NCI-H1105 (cell line): ENCODE data around the gene MAPK1IP1L.
"Not testable (repeated sequence)": the region's sequence is repeated elsewhere in the genome, so short reads cannot be mapped to it uniquely, and the experiment has no call there.

Experiments
- DNase-seq: peaks from one replicate; lab custom pipeline; 2025; lab: John Stamatoyannopoulos, UW

The MAPK1IP1L gene

DNA sequence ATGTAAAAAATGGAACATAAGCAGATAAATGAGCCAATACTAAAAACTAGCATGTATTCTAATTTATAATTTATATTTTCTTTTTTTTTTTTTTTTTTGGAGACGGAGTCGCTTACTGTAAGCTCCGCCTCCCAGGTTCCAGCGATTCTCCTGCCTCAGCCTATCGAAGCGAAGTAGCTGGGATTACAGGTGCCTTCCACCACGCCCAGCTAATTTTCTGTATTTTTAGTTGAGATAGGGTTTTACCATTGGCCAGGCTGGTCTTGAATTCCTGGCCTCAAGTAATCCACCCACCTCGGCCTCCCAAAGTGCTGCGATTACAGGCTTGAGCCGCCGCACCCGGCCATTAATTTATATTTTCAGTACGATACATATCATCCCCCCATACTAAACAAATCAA, 2.7 kb downstream of the MAPK1IP1L start:
- DNase-seq, result no peak

DNA sequence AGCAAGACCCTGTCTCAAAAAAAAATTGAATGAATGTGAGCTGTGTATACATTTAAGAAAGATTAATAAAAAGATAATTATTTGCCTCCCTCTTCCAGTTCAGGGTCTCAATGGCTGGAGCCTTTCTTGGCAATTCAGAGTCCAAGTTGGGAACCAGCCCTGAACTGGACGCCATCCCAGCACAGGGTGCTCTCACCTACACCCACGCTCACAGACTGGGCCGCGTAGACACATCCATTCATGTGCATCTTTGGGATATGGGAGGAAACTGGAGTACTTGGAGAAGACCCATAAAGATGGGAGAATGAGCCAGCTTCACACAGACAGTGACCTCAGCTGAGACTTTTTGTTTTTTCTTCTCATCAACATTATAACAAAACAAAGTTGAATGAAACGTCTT, 6.5 kb downstream of the MAPK1IP1L start:
- DNase-seq, result no peak

DNA sequence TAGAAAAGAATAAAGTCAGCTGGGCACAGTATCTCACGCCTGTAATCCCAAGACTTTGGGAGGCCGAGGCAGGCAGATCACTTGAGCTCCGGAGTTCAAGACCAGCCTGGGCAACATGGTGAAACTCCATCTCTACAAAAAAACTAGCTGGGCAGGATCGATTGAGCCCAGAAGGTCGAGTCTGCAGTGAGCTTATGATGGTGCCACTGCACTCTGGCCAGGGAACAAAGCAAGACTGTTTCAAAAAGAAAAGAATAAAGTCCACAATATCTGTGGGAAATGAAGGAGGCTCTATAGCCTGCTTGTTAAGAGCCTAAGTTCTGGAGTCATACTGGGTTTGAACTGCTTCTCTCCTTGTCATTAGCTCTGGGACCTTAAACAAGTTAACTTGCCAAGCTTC, 7.9 kb downstream of the MAPK1IP1L start:
- DNase-seq, result no peak

DNA sequence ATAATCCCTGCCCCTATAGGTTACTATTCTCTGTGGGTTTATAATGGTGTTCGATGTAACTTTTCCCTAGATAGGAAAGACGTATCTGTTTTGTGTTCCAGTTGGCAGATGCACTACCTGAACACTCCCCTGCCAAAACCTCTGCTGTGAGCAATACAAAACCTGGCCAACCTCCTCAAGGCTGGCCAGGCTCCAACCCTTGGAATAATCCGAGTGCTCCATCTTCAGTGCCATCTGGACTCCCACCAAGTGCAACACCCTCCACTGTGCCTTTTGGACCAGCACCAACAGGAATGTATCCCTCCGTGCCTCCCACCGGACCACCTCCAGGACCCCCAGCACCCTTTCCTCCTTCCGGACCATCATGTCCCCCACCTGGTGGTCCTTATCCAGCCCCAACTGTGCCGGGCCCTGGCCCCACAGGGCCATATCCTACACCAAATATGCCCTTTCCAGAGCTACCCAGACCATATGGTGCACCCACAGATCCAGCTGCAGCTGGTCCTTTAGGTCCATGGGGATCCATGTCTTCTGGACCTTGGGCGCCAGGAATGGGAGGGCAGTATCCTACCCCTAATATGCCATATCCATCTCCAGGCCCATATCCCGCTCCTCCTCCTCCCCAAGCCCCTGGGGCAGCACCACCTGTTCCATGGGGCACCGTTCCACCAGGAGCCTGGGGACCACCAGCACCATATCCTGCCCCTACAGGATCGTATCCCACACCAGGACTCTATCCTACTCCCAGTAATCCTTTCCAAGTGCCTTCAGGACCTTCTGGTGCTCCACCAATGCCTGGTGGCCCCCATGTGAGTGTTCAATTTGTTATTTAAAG, 11.3 kb downstream of the MAPK1IP1L start:
- DNase-seq, result no peak

DNA sequence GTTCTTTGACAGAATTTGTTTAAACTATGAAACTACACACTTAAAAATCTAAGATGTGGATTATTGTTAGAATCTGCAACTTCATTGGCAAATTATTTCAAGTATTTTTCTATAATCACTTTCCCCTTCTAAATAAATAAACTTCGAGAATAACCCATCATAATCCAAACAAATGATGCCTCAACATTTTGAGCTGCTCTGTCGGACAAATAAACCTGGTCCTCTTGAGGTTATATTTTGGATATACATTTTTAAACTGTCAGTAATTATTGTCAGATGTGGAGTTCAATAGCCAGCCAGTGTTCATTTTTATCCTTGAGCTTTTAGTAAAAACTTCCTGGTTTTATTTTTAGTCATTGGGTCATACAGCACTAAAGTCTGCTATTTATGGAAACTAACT, 13.4 kb downstream of the MAPK1IP1L start:
- not testable (repeated sequence) for DNase-seq

DNA sequence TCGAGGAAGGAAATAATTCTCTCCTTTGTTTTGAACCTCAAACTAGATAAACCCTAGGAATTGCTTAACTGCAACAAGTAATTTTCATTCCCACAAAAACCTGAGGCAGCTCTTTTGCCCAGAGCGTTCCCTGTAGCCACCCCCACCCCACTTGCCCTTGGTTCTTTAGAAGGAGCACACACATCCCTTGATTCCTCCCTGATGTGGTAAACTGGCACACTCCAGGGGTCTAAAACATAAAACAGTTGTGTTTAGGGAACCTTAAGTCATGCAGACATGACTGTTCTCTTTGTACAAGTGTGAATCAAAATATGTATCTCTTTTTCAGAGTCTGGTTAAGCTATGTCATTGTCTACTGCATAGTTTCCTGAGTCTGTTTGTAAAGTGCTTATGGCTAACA, 14.0 kb downstream of the MAPK1IP1L start:
- DNase-seq, result no peak

DNA sequence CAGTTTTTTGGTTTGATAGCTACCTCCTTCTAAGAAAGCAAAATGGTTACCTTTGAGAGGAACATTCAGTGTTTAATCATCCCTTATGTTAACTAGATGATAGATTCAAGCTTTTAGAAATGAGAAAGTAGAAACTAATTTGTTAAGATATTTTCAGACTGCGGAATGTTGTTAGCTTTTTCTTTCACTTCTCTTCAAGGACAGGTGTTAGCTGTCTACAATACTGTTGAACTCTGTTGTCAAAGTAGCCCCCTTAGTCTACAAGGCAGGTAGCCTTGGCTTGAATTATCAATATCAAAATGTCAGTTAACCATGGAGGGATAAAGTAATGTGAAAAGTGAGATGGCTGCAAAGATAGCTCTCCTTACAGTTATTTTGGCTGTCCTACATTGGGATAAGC, 14.8 kb downstream of the MAPK1IP1L start:
- DNase-seq, result no peak

DNA sequence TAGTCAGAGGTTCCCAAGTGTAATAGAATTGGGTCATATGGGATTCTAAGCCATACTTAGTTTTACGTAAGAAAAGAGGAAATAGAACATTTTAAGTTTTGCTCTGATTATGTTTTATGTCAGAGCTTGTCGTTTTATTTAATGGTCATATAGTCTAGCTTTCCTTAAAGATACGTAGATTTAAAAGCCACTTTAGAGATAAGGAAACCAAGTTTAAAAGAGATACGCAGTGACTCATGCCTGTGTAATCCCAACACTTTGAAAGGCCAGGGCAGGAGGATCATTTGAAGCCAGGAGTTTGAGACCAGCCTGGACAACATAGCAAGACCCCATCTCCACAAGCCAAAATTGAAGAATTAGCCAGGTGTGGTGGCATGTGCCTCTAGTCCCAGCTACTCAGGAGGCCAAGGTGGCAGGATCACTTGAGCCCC, 19.5 kb downstream of the MAPK1IP1L start:
- DNase-seq, result no peak

DNA sequence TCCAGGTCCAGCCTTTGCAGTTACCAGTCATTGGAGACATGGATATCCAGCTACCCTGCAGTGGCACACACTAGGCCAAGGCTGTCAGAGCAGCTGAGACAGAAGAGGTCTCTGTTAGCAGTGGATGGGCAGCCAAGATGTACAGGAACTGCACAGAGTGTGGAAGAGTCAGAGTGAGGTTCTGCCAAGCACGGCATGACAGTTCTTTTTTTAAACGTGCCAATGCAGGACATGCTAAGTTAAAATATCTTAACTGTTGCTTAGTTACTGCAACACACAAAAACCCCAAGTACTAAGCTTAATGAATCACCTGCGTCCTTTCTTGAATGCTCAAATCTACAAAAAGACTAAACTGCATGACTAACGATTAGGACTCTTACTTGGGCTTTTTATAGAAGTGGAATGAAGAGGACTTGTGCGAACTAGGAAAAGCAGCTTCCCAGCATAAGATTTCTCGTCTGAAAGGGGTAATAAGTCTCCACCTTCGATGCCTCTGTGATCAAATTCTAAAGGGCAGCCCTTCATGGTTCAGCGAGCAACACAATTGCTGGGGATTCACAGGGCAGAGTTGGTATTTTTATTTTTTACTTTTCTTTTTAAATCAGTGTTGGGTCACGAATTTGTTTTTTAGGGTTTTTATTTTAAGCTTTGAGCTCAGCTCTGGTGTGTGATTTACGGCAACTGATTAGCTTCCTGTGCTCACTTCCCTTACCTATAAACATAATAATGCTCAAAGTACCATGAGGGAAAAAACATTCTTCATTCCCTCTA, 20.6 kb downstream of the MAPK1IP1L start:
- DNase-seq, result no peak

DNA sequence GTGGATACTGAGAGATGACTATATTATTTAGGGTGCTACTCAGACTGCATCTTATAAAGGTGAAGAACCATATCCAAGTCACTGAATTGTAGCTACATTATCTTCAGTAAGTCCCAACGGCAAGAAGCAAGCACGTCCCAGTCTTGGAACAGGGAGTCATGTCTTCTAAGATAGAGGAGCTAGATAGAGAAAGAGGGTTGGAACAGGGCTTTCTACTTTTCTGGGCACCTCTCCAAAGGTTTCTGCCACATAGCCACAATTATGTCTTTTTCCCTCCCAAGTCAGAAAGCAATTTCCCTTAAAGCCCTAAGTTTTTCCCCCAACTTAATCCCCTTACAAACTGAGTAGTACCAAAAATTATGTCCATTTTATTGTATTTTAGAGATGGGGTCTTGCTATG, 22.4 kb downstream of the MAPK1IP1L start:
- no peak for DNase-seq

DNA sequence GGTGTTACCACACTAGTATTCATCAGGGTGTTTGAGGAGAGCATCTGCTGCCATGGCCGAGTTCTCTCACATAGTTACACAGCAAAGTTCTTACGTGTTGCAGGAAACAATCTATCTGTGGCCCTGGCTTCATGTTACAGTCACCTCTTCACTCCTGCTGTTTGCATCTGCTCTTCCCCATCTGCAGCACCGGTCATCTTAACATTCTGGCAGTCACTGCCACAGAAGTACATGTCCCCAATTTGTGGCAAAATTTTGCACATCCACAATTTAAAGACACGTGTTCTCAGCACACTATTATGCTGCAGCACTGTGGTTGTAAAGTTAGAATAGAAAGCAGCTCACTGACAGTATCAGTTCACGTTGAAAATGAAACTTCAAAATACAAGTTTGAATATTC, 23.2 kb downstream of the MAPK1IP1L start:
- no peak for DNase-seq

DNA sequence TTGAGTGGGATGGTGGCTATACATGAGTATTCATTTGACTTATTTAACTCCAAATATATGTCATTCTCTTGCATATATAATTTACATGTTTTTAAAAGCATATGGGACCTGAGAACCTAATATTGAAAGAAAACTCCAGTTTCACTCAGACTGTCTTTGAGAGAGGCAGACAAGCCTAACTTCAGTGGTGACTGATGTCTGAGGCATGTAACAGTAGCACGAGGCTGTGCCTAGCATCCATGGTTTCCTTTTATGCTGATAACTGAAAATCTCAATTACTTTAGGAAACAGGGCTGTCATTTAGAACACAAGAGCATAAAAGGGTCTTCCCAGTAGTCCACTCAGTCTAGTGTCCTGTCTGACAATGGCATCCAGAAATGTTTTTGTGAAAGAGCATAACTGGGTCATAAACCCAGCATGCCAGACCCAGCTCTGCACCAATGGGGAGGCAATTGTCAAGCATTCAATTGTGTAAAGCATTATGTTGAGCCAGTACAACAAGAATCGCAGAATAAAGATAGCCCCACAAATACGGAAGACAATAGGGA, 24.3 kb downstream of the MAPK1IP1L start:
- no peak for DNase-seq

DNA sequence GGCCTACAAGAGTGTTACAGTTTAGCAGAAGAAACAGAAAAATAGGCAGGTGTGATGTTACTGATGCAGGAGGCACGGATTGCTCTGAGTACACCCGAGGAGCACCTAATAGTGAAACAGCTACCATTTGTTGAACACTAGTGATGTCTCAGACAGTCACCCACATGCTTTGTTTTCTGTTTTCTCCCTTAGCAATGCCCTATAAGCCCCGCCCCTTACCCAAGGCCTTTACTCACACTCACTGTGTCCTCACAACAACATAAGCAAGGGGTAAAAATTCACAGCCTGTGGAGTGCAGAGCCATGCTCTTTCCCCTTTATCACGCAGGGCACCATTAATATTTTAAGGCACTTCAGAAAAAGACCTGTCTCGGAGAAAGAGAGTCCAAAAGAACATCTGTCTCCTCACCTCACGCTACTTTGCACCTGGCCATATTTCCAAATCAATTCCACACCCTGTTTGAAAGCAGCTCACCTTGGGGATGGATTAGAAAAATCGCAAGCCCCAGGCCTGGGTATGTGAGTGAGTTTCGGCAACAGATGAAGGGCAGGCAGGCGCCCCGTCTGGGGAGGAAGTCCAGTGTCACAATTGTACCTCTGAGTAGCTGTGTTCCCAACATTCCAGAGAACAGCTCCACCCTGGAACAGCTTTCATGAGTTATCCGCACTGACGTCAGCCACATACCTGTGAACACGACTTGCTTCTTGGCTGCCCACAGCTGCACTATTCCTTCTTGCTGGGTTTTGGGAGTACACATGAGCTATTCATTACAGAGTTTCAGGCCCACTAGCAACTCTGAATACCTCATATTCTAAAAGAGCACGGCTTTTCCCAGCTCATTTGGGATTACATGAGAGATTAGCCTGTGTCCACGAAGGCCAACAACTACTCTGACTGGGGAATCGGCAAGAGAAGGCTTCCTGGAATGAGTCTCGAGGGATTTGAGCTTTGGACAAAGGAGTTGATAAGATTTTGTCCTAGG, 26.0 kb downstream of the MAPK1IP1L start:
- DNase-seq, result no peak

DNA sequence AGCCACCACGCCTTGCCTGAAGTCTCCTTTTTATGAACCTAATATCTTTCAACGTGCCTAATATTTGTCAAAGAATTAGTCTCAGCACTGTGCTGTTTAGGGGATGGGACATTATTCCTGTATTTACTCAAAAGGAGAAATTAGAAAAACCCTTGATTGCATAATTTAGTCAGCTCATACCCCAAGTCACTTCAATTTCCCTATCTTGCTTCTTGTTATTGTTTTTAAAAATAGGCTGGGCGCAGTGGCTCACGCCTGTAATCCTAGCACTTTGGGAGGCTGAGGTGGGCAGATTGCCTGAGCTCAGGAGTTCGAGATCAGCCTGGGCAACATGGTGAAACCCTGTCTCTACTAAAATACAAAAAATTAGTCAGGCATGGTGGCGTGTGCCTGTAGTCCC, 28.5 kb downstream of the MAPK1IP1L start:
- DNase-seq, result not testable (repeated sequence)

DNA sequence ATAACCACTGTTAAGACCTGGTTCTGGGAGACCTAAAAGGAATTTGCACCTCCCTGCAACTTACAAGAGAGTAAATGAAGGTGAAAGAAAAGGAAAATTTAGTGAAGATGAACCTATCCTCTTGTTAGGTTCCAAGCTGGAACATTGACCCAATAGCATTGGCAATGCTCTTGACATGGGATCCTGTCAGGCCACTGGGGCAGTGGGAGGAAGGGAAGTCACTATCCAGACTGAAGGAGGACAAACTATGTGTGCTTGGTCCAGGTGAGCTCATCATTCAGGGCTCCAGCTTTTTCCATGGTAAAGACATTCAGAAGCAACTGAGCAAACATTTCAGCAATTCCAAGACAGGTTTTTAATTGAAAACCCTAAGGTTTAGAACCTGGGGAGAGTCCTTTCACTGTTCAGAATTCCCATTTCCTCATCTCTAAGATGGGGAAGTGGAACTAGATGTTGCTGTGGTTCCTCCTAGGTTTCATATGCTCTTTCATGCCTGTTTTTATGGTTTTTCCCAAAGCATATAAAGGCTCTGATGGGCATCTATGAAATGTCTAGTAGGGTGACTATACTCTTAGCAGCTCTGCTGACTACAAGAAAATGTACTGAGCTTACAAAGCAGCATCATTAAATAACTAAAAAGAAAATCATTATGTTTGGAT, 33.1 kb downstream of the MAPK1IP1L start:
- no peak for DNase-seq

DNA sequence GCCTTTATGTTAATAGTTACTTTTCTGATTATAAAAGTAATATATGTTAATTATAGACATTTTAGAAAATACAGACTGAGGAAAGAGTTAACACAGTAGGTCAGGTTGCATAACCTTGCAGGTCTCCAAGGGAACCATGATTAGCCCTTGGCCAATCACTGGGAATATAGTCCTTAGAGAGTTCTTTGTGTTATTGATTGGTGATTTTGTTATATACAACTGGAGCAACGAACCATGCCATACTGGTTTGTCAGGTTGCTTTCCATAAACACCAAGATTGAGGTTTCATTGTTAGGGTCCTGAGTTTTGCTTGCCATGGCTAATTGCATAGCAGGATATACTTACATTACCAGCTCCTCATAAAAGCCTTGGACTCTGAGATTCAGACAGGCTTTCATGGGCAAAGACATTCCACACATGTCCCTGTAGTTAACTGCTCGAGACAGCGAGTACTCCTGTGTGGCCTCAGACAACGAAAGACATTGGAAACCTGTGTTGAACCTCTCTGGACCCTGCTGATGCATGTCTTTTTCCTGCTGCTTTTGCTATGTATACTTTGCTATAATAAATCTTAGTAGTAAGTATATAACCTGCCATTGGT, 33.7 kb downstream of the MAPK1IP1L start:
- no peak for DNase-seq

DNA sequence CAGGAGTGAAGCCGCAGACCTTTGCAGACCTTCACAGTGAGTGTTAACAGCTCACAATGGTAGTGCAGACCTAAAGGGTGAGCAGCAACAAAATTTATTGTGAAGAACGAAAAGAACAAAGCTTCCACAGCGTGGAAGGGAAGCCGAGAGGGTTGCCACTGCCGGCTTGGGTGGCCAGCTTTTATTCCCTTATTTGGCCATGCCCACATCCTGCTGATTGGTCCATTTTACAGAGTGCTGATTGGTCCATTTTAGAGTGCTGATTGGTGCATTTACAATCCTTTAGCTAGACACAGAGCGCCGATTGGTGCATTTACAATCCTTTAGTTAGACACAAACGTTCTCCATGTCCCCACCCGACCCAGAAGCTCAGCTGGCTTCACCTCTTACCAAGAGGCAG, 35.5 kb downstream of the MAPK1IP1L start:
- DNase-seq, result no peak

DNA sequence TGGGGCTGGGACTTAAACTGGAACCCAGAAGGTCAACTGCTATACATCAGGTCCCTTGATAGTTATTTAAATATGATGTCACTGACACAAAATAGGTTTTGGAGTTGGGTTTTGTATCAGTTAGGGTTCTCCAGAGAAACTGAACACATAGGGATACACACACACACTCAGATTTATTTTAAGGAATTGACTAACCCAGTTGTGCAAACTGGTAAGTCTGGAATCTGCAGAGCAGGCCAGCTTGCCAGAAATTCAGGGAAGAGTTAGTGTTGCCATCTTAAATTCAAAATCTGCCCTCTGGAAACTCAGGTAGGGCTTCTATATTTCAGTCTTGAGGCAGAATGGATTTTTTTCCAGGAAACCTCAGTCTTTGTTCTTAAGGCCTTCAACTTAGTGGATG, 36.9 kb downstream of the MAPK1IP1L start:
- no peak for DNase-seq

DNA sequence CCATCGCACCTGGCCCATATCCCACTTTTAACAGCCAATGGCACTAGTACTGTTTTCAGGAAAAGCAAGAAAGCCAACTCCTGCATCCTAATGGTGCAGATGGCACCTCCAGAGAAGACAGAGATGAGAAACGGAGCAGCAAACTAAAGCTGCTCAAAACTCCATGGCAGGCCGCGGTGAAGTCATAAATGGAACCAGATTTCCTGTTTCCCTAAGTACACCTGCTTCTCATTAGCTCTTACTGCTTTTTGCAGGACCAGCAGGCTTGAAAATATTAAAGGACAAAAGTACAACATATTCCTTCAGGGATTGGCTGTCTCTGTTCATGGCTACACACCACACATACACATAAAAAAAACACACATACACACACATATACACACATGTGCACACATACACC, 40.9 kb downstream of the MAPK1IP1L start:
- no peak for DNase-seq

DNA sequence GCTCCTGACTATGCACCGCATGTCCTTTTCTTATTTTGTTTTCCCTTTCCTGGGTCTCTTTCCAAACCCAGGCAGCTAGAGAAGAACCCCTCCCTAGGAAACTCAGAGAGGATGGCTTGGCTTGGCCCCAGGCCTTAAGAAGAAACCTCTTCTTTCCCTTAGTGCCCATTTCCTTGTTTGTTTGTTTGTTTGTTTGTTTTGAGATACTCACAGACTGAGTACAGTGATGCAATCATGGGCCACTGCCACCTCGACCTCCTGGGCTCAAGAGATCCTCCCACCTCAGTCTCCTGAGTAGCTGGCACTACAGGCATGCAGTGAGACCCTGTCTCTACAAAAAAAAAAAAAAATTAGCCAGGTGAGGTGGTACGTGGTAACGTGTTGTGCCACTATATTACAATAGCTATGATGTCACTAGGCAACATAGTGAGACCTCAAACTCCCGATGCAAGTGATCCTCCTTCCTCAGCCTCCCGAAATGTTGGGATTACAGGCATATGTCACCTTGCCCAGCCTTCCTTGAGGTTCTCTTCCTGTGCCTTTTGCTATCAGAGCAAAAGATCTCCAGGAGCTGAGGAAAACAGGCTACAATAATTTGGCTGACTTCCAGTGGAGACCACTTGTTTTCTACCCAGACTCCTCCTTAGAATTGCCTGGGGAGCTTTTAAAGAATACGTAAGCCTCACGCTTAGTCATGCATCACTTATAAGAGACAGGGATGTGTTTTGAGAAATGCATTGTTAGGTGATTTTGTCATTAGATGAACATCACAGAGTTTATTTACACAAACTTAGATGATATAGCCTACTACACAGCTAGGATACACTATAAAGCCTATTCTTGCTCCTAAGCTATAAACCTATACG, 43.1 kb downstream of the MAPK1IP1L start:
- no peak for DNase-seq
